Activated effector memory CD4-positive, alpha-beta T cell treated with Interleukin-2 at 50 U/mL for 16 hours (primary cell): ENCODE results near the gene LHX3.

ENCODE experiments used
- DNase-seq: peaks from one replicate; pipeline ENCODE4 v3.0.0-alpha.2; 2020

LHX3 gene

DNA sequence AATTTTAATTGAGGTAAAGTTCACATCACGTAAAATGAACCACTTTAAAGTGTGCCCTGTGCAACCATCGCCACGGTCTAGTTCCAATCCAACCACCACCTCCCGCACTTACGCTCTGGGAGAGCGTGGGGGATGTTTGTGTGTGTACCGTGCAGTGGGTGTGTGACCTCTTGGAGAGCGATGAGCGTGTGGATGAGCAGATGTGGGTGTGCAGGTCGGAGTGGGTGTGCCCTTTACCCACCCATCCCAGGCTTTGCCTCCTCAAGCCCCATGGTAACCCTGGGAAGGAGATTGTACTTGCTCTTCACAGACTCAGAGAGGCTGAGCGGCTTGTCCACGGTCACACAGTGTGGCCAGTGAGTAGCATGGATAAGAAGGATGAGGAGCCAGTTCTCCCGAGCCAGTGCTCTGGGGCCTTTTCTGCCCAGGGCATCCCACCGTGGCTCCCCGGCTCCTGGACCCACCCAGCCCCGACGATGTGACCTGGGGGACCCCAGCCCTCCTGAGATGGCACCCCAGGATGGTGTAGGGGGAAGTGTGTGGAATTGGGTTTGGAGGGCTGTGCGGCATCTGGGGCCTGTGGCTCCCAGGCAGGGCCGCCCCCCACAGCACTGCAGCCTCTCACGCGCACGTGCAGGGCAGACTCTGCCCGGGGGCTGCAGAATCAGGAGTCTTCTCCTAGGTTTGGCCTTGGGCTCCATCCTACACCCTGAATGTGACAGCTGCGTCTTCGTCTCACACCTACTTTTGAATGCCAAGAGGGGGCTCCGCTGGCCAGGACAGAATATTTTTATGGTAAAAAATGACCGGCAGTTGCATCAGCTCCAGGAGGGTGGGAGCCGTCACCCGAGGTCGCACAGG lies 13.6 kb downstream of the LHX3 start:
- no peak for DNase-seq

DNA sequence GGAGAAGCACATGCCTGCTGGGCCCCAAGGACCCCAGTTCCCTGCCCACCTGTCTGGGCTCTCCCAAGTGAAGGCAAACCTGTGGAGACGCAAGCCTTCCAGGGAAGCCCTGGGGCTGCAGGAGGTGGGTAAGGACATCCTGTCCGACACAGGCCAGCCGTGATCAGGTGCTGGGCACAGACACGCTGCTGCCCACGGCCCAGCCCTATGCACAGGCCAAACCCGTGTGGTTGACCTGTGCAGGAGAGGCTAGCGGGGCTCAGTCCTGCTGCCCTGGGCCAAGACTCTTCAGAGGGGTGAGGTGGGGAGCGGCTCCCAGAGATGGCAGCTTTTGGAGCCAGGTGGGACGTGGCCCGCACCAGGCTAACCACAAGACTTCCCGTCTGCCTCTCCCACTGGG lies 14.3 kb downstream of the LHX3 start:
- no peak for DNase-seq

DNA sequence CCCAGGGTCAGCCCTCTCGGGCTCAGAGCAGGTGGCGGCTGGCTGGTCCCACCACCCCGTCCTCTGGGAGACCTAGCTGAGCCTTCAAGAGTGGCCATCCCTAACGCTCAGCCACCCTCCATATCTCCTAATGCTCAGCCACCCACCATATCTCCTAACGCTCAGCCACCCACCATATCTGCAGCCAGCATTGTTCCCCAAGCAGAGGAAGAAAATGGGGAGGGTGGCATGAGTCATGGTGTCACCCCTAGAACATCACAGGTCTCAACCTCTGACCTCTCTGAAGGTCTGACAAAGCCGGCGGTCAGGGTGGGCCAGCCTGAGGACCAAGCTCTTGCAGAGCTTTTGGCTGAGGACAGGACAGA lies 14.7 kb downstream of the LHX3 start:
- no peak for DNase-seq

DNA sequence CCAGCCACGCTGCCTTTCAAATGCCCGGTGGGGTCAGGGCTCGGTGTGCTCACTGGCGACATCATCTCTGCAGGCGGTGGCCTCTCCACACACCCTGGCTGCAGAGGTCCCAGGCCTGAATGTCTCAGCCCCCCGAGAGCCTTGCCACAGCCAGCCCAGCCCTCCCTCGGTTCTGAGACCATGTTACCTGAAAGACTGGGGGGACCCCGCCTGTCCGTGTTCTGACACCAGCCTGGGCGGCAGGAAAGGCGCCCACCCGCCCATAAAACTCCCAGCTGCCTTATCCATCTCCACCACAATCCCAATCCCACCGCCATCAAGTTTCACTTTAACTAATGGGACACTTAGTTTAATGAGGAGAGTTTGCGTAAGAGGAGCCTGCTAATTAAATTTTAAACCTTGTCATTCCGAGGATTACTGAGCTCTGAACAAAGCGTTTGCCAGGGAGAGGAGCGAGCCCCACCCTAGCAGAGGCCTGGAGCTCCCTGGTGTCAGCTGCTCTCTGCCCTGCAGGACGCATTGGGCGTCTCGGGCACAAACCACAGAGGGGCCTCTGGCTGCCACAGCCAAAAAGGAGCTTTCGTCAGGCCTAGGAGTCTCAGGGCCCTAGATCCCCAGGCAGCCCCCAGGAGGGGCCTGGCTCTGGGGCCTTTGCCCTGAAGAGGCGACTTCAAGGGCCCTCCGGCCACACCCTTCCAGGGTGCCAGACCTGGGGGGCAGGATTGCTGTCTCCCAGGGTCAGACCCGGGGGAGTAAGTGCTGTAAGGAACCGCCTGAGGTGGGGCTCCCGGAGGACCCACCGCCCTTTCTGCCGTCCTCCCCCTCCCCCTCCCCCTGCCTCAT lies 15.3 kb downstream of the LHX3 start:
- DNase-seq: no peak

DNA sequence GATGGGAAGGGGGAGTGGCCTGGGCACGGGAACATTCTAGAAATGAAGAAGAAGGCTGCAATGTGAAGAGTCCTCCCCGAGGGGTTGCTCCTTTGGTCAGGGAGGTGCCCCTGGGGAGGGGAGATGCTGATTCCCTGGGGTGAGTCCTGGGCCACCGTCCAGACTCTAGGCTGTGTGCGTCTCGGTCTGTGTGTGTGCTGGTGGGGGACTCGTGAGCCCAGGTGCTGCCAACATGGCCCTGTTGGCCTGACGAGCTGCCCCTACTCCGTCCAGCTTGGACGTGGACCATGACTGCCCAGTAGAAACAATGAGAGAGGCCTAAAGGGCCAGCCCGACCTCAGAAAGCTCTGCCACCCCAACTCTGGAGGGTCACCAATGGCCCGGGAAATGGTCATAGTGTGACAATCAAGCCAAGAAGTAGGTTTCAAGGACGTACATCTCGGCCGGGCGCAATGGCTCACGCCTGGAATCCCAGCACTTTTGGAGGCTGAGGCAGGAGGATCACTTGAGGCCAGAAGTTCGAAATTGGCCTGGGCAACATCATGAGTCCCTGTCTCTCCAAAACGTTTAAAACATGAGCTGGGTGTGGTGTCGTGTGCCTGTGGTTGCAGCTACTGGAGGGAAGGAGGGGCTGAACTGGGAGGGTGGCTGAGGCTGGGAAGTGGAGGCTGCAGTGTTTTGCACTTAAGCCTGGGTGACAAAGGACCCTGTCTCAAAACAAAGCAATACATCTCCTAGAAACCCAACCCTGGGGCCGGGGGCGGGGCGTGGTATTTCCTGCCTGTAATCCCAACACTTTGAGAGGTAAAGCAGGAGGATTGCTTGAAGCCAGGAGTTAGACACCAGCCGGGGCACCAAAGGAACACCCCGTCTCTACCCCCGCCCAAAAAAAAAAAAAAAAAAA lies 17.0 kb downstream of the LHX3 start:
- no peak for DNase-seq

DNA sequence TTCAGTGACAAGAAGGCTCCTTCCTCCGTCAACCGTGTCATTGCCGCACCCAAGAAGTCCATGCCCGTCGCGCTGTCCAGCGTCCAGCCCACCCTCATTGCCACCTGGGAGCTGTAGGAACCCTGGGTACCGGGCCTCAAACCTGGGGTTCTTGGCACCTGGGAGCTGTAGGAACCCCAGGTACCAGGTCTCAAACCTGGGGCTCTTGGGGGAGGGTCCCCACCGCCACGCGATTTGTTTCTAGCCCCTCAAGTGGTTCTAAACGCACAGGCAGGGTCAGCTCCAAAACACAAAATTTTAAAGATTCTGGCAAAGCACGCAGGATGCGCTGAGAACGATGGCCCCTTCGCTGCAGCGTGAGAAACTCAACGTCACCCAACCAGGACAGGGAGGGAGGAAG lies 17.7 kb downstream of the LHX3 start:
- no peak for DNase-seq

DNA sequence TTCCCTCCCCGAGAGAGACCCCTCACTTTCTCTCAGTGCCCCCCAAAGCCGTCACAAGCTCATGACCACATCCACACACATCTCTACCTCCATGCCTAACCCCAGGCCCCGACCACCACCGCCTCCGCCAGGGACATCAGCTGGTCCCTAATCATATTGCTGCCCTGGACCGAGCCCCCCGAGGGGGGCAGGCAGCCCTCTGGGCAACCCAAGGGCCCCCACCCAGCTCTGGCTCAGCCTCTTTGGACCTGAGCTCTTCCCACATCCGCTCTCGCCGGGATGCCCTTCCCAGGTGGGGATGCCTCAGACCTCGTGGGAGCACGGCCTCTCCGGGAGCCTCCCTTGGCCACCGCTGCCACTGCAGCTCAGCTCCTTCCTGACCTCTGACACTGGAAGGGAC lies 18.5 kb downstream of the LHX3 start:
- DNase-seq: no peak

DNA sequence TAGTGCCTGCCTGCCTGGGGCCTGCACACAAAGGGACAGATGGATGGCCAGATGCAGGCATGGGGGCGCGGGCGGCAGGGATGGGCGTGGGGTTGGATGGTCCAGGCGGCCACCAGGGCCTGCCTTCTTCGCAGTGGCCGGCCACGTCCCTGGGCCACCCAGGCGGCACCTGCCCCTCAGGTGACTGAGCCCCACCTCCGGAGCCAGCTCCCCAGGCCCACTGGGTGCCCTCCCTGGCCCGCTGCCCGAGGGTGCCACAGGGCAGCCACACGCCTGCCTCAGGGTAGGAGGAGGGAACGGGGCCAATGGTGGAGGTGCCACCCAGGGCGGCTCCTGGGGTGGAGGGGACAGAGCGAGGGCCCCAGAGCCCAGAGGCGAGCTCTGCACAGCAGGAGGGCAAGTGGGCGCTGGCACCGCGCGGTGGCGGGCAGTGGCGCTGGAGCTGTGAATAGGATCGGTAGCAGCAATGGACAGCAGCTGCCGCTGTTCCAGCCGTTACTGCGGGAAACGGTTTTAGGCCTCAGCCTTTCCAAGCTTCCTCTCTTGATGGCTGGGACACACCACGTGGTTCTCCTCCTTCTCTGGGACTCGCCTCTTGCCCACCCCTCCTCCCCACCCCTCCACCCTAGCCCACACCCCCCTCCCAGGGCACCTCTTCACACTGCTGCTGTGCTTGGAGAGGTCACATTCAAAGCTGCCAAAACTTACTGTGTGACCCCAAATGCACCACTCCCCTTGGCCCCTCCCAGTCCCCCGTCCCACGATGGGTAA lies 19.1 kb downstream of the LHX3 start:
- no peak for DNase-seq

DNA sequence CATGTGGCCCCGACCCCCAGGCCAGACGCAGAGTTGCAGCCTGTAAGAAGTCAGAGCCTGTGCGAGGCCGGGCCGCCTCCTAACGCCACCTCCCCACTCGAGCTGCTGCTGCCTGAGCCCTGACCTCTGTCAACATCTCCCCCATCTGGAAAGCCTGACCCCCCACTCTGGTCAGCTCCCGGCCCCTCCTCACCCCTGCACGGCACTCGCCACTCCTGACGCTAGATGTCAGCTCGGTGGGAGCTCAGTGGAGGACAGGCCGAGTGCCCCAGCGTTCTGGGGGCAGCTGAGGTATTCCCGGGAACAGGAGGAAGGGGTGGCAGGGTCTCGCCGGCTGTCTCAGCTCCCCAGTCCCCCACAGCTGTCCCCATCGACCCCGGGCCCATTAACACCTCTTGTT lies 19.9 kb downstream of the LHX3 start:
- no peak for DNase-seq

DNA sequence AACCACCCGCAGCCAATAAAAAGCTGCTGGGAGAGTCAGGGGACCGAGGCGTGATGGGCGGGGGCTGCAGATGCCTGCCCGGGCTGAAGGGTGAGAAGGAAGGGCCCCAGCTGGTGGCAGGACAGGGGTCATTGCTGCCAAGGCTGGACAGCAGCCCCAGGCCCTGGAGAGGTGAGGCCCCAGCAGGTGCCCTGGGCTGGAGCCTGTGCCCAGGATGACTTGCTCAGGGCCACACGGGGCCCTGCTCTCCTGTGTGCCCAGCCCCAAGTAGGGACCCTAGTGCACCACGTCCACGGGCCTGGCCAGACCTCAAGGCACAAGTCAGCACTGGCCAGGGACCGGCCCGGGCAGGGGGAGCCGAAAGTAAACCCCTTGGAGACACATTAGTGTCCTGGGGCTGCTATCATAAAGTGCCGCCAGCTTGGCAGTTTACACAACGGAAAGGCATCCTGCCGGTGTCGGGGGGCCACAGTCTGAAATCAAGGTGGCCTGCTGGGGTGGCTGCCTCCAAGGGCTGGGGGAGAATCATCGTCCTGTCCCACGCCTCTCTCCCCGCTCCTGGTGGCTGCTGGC lies 22.0 kb downstream of the LHX3 start:
- no peak for DNase-seq

DNA sequence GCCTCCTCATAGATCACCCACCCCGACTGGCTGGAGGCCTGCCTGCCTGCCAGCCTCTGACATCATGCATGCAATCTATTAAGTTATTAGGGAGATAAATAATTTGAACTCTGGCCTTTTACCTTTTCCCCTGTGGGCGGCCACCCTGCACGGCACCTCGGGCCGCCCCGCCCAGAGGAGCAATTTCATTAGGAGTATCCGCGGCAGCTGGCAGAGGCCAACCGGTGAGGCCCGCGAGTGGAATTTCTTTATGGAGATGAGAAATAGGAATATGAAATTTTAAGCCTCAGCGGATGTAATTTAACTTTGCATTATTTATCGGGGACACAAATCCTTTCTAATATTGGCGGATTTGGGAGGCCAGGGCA lies 22.5 kb downstream of the LHX3 start:
- DNase-seq: no peak

DNA sequence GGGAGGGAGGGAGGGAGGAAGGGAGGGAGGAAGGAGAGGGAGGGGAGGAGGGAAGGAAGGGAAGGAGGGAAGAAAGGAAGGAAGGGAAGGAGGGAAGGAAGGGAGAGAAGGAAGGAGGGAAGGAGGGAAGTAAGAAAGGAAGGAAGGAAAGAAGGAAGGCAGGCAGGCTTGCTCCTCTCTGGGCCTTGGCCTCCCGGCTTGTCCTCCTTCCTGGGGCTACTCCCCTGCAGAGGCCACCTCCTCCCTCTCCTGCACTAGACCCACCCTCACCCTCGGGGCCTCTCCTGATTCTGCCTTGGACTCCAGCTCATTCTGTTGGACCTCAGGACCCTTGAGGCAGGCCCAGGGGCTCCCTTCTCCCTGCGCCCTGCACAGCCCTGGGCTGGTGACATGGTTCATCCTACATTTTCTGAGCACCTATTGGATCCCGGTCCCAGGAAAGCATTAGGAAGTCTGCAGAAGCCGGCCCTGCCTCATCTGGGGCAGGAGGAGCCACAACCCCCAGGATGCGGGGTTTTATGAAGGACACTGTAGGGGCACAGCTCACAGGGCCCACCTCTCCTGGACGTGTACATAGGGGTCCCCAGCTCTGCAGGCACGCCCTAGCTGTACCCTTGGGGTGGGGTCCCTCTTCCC lies 23.0 kb downstream of the LHX3 start:
- no peak for DNase-seq

DNA sequence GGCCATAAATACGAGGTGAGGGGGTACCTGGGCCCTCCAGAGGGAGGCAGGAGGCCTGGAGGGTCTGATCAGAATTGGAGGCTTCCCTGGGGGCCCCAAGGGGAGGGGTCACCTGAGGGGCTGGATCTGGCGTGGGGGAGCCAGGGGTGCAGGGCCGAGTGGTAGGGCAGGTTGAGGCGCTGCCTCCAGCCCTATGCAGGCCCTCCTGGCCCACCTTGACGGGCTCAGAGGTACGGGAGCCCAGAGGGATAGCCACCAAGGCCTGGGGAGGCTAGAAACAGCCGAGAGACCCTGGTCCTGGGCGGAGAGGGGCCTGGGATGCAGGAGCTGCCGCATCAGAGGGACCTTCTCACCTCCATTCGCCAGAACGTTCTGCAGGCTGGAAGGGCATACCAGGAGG lies 24.3 kb downstream of the LHX3 start:
- no peak for DNase-seq

DNA sequence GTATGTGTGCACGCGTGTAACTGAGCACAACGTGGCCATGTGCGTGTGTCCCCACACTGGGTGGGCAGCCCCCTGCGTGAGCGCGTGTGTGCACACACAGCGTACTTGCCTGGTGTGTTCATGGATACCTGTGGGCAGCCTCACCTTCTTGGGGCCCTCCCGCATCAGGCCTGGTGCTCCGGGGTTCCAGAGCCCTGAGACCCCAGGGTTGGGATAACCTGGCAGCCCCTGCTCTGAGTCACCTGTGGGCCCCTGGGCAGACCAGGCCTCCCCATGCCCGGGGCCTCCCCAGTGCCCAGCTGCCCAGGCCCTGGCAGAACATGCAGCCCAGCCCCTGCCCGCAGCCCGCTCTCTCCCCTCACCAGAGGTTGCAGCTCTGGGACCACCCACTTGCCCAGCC lies 25.2 kb downstream of the LHX3 start:
- DNase-seq: no peak

DNA sequence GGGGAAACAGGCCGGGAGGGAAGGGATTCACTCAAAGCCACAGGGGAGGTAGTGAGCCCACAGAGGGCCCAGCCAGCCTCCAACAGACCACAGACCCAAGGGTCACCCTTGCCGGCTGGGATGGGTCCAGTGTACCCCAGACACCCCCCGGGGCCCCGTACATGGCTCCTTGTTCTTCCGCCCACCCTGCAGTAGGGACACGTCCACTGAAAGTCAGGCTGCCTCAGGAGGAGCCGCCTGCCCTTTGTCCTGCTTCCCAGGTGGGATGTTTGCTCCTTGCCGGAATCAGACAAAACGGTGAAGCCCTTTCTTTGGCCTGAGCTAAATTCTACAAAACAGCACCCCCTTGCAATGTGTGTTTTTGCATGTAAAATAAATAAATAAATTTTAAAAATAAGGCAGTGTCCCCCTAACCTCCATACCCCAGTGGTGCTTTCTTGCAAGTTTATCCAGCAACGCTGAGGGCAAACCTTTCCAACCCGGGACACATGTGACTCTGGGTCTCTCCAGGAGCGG lies 25.8 kb downstream of the LHX3 start:
- DNase-seq: no peak

DNA sequence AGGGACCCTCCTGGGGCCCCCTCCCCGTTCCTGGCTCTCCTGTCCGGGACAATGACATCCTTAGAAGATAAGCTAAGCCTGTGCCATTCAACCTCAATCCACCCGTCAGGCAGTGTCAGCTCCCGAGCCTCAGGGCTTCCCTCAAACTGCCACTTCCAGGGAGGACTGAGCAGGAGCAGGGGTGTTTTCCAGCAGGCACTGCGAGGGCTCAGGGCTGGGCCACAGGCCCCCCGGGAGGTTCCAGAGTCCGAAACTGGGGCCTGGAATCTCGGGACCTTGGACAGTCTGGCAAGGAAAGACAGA lies 26.2 kb downstream of the LHX3 start:
- DNase-seq: no peak

DNA sequence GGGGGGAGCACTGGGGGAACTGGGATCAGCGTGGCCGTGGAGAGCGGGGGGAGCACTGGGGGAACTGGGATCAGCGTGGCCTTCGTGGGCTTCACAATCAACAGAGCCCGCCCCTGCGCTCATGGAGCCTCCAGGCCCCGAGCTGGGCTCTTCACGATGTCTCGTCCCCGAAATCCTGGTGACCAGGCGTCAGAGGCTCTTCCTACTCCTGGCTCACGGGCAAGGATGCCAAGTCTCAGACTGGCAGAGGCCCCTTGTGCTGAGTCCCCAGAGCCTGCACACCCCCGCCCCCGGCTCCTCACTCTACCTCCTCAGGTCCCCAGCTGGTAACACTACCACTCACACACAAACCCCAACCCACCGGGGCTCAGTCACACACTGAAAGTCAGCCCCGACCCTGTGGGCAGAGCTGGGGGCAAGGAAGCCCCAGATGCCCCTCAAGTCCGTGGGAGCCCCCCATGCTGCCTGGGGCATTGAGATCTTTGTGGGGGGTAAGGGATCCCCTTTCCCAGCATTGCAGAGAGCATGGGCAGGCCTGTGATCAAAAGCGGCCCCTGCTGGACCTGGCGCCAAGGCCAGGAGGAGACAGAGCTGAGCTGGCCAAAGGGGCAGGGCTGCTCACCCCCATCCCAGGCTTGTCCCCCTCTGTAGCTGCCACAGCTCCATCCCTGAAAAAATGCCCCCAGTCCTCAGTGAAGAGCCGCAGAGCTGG lies 26.7 kb downstream of the LHX3 start:
- no peak for DNase-seq

DNA sequence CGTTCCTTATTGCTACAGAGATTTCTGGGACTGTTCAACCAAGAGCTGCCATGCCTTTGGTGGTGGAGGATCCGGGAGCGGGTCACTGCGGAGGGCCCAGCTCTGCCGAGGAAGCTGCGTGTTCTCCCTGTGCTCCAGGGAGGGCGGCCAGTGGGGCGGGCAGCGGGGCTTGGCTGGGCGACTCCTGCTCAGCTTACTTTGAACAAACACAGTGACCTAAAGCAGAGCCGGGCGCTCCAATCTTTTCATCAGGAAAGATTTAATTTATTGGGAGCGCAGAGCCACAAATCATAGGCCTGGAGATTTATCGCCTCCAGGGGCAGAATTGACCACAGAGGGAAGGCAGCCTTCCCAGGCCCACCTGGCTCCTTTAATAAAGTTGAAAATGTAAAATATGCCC lies 27.7 kb downstream of the LHX3 start:
- no peak for DNase-seq

DNA sequence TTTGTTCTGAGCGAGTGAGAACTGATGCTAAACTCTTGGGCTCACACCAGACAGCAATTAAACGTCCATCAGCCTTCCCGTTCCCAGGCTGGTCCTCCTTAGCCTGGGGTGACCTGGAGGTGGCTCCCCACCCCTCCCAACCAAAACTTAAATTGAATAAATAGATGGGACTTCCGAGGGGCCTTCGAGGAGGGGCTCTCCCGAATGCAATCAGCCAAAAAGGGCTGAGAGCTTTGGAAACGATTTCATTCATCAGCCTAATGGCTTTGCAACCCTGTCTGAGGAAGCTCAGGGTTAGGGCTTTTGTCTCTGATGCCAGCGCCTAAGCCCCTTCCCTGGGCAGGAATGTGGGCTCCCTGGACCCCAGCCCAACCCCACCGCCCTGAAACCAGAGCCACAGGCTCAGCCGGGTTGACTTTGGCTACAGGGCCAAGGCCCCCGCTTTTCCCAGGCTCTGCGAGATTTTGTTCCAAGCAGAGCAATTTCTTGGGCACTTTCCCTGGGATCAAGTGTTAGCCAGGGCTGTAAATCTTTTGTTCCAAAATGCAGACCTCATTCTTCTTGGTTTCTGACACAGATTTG lies 29.2 kb downstream of the LHX3 start:
- no peak for DNase-seq

DNA sequence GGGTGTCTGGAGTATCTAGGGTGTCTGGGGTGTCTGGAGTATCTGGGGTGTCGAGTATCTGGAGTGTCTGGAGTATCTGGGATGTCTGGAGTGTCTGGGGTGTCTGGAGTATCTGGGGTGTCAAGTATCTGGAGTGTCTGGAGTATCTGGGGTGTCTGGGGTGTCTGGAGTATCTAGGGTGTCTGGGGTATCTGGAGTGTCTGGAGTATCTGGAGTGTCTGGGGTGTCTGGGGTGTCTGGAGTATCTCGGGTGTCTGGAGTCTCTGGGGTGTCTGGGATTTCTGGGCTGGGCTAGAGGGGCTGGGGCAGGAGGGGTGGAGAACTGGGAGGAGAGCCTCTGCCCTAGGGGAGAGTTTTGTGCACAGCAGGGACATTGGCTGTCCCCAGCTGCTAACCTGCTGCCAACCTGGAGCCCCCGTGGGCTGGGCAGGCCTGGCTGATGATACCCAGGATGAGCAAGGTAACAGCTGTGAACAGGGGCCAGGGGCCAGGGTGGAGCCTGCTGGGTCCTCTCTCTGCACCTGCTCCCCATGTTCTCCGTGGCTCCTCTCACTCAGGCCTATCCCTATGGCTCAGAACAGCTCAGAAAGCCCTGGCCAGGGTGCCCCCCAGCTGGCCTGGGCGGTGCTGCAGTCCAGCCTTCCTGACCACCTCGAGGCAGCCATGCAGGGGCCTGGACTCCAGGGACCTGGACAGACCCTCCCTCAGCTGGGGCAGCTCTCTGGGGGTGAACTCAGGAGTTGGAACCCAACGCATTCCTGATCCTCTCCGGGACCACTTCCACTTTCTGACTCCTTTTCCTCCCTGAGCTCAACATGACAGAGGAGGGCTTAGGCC lies 29.9 kb downstream of the LHX3 start:
- DNase-seq: no peak
